ENCODE measurements around the gene HOXD8. TPM values are rescaled to one million over a fixed set of nuclear protein-coding genes. Genes with fewer than 3 reads are reported as not detected.

HOXD8 gene
- total and polyA plus RNA-seq, 4 donors, result 0.34 to 1.6 (median 1.0) TPM

DNA sequence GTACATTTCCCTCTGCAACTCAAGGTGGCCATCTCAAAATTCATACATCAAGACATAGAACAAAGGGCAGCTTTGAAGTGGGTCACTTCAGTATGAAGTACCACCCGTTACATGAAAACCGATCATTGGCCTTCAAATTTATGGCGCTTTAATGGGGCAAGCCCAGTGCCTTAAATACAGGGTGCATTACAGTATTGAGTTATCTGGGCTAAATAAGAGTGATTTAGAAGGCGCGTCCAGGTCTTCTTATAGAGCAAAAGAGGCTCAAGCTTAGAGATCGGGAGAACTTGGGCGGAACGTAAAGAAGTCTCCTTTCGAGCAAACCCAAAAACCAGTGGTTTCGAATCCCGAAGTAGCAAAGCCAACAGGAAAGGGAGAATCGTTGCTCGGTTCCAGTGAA lies 34.7 kb downstream of the HOXD8 start:
- no peak overlapping the region for H3K27ac ChIP-seq (ENCODE audit: low read depth in 1 of 2, low read length in 1 of 2)
- WGBS, 2 donors, result 11 to 19% methylated on average over 13 of the region's 13 CpGs
- no peaks in the 10 kb centered on the region for H3K36me3 ChIP-seq (ENCODE audit: control insufficient read depth in 4 of 4, insufficient read depth in 4 of 4, low read length in 4 of 4)
- H3K4me1 ChIP-seq (ENCODE audit: control insufficient read depth in 5 of 5, insufficient read depth in 5 of 5, low read length in 5 of 5), result peaks cover 0 to 29% (median 0%) of the 10 kb centered on the region in 5 donors
- H3K4me3 ChIP-seq, result no peak overlapping the region
- peaks cover 22 to 97% (median 91%) of the 10 kb centered on the region in 3 donors for H3K27me3 ChIP-seq (ENCODE audit: control insufficient read depth in 3 of 3, insufficient read depth in 3 of 3, low read length in 2 of 3)
- DNase-seq (no peak), ATAC-seq (ENCODE audit: insufficient read depth, low FRiP score) (no peak)
- peaks cover 0 to 23% (median 0%) of the 10 kb centered on the region in 4 donors for H3K9me3 ChIP-seq (ENCODE audit: control insufficient read depth in 4 of 4, insufficient read depth in 3 of 4, low read length in 3 of 4)
- TF ChIP-seq, protein P1, sequence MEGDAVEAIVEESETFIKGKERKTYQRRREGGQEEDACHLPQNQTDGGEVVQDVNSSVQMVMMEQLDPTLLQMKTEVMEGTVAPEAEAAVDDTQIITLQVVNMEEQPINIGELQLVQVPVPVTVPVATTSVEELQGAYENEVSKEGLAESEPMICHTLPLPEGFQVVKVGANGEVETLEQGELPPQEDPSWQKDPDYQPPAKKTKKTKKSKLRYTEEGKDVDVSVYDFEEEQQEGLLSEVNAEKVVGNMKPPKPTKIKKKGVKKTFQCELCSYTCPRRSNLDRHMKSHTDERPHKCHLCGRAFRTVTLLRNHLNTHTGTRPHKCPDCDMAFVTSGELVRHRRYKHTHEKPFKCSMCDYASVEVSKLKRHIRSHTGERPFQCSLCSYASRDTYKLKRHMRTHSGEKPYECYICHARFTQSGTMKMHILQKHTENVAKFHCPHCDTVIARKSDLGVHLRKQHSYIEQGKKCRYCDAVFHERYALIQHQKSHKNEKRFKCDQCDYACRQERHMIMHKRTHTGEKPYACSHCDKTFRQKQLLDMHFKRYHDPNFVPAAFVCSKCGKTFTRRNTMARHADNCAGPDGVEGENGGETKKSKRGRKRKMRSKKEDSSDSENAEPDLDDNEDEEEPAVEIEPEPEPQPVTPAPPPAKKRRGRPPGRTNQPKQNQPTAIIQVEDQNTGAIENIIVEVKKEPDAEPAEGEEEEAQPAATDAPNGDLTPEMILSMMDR (IDR thresholded peaks at IDR 0.05; ENCODE audit: control extremely low read depth, extremely low read depth), result no peak
- no peak overlapping the region for H3K9ac ChIP-seq (ENCODE audit: insufficient read depth in 1 of 2, low read length in 2 of 2)

DNA sequence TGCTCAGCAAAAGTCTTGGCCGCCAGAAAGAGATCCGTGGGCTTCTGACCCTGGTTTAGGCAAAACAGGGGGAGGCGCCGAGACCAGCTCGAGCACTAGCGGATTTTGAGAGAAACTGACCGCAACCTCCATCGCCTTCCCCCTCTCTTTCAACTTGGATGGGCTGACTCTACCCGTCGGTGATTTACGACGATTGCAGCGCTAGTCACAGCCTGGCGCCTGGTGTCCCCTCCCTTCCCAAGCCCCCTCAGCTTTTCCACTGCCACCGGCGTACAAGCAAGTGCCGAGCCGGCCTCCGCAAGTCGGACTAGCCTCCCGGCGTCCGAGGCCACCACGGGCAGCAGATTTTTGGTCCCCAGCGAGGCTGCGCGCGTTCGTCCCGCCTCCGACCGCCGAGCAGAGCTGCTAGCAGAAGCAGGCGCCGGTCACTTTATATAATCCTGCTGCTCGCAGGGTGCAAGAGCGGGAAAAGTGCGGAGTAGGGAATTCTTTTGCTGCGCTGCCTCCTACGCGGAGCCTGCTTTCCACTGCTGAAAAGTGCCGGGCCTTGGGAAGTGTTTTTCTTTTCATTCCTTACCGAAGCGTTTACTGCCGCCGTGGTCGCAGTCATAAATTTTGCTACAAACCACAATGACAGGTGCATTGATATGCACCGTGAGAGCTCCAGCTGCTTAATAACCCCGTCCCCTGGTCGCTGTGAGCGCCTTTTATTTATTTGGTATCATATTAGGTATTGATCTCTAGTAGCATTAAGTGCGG lies 35.3 kb downstream of the HOXD8 start:
- Histone ChIP-seq H3K9ac (ENCODE audit: insufficient read depth in 1 of 2, low read length in 2 of 2) (no peak overlapping the region), H3K27ac (ENCODE audit: low read depth in 1 of 2, low read length in 1 of 2) (no peak overlapping the region), H3K9me3 (ENCODE audit: control insufficient read depth in 4 of 4, insufficient read depth in 3 of 4, low read length in 3 of 4) (peaks cover 0 to 19% (median 0%) of the 10 kb centered on the region in 4 donors), H3K36me3 (ENCODE audit: control insufficient read depth in 4 of 4, insufficient read depth in 4 of 4, low read length in 4 of 4) (no peaks in the 10 kb centered on the region), H3K4me1 (ENCODE audit: control insufficient read depth in 5 of 5, insufficient read depth in 5 of 5, low read length in 5 of 5) (peaks cover 0 to 24% (median 0%) of the 10 kb centered on the region in 5 donors), H3K4me3 (no peak overlapping the region), H3K27me3 (ENCODE audit: control insufficient read depth in 3 of 3, insufficient read depth in 3 of 3, low read length in 2 of 3) (peaks cover 23 to 98% (median 90%) of the 10 kb centered on the region in 3 donors)
- 4 to 11% methylated on average over 51 to 52 of the region's 52 CpGs for WGBS, 2 donors
- ATAC-seq (ENCODE audit: insufficient read depth, low FRiP score) (no peak), DNase-seq (peak in 2 of 3 donors; percentile 14 to 44)
- TF ChIP-seq, protein P1 (IDR thresholded peaks at IDR 0.05; ENCODE audit: control extremely low read depth, extremely low read depth), result no peak

DNA sequence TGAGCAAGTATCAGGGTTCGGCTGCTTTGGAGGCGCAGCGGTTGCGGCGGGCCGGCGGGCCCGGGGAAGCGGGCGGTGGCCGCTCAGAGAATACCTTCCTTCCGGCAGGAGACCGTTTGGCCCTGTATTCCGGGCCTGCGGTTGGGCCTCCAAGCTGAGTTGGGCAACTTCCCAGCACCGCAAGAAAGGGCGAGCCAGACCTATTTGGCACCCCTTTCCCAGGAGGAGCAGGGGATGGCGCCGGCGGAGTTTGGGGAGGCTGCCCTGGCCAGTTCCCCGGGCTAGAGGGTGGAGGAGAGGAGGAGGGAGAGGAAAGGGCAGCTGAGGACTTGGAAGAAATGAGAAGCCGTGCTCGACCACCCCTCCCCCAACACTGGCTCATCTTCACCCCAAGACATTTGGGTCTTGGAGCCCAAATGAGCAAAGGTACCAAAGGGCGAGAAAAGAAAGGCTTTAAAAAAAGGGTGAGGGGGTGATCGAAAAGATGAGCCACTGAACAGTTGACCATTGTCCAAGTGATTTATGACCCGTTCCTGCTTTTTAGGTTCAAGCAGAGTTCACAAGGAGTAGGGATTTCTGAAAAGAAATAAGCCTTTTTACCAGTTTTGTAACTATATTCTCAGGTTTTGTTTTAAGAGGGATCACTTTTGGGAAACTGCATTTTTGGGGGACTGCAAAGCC lies 36.0 kb downstream of the HOXD8 start:
- Histone ChIP-seq H3K9me3 (ENCODE audit: control insufficient read depth in 4 of 4, insufficient read depth in 3 of 4, low read length in 3 of 4) (peaks cover 0 to 15% (median 0%) of the 10 kb centered on the region in 4 donors), H3K4me1 (ENCODE audit: control insufficient read depth in 5 of 5, insufficient read depth in 5 of 5, low read length in 5 of 5) (peaks cover 0 to 17% (median 0%) of the 10 kb centered on the region in 5 donors), H3K27ac (ENCODE audit: low read depth in 1 of 2, low read length in 1 of 2) (no peak overlapping the region), H3K27me3 (ENCODE audit: control insufficient read depth in 3 of 3, insufficient read depth in 3 of 3, low read length in 2 of 3) (peaks cover 21 to 98% (median 90%) of the 10 kb centered on the region in 3 donors), H3K4me3 (no peak overlapping the region), H3K36me3 (ENCODE audit: control insufficient read depth in 4 of 4, insufficient read depth in 4 of 4, low read length in 4 of 4) (no peaks in the 10 kb centered on the region), H3K9ac (ENCODE audit: insufficient read depth in 1 of 2, low read length in 2 of 2) (no peak overlapping the region)
- ATAC-seq (ENCODE audit: insufficient read depth, low FRiP score) (no peak), DNase-seq (peak in 1 of 3 donors; percentile 2)
- TF ChIP-seq, protein P1 (IDR thresholded peaks at IDR 0.05; ENCODE audit: control extremely low read depth, extremely low read depth), result no peak
- WGBS, 2 donors, result 4 to 22% methylated on average over 23 to 26 of the region's 26 CpGs

Data from lung (tissue), 12 donors.